K562 (cell line): ENCODE measurements around the gene PAQR7. TPM values are rescaled to one million over a fixed set of nuclear protein-coding genes. Genes with fewer than 3 reads are reported as not detected.

Experiments
- ATAC-seq: fragments of 200-7000 bp; cut with Tn5 transposase; 3 replicates; pipeline ENCODE4 v1.9.1; 2020; ENCODE audit warnings: moderate library complexity
- BruUV-seq: library from RNA; stranded (reverse); fragments of 400-500 nt; replicated peaks from 2 replicates; lab custom pipeline; 2021; lab: Mats Ljungman, UMichigan
- CTCF ChIA-PET: fragments of 300-600 bp; formaldehyde crosslinking; extraction: SDS; loops from one replicate; lab custom pipeline; 2021; ENCODE audit warnings: low intra/inter-chr PET ratio; lab: Yijun Ruan, JAX
- POLR2A ChIA-PET: fragments of 300-600, 350-650 bp; sonication (Branson Sonifier 250); formaldehyde crosslinking; extraction: SDS; loops from one replicate; lab custom pipeline; 2021; ENCODE audit warnings: antibody characterized with exemption, inconsistent platforms; lab: Yijun Ruan, JAX
- DNase-seq, 4 experiments: peaks; one replicate each; pipeline versions ENCODE4 v3.0.0 to v3.0.0-alpha.2; 2011 to 2018; ENCODE audit warnings: low spot score in 3 of 4, mixed read lengths in 3 of 4; ENCODE audit errors: extremely low read depth in 1 of 4
- FAIRE-seq: peaks from 2 replicates; lab custom pipeline; 2011; peaks lifted over from hg19 to GRCh38; lab: Jason Lieb, UNC
- H2AFZ ChIP-seq: 2 replicates; pipeline ENCODE4 v1.6.0; 2011; ENCODE audit warnings: low read depth, low read length, control low read depth, inconsistent platforms
- H3K27ac ChIP-seq: fragments of 200-600 bp; 3 replicates; pipeline ENCODE4 v1.8.0; 2011; ENCODE audit warnings: low read depth, mild to moderate bottlenecking, control low read depth, inconsistent platforms, low read length, moderate library complexity, mixed read lengths; ENCODE audit errors: extremely low read depth
- H3K27me3 ChIP-seq, 2 experiments: fragments of 300-600 bp in 1 of 2; 2 replicates in 1 of 2; 3 replicates in 1 of 2; pipeline versions ENCODE4 v1.6.0 to v1.8.0; 2011; ENCODE audit warnings: inconsistent platforms in 2 of 2, low read length in 2 of 2, mild to moderate bottlenecking in 1 of 2, mixed read lengths in 1 of 2, moderate library complexity in 1 of 2; ENCODE audit not compliant: control insufficient read depth in 2 of 2, insufficient read depth in 2 of 2
- H3K36me3 ChIP-seq: fragments of 300-600 bp; 3 replicates; pipeline ENCODE4 v1.8.0; 2011; ENCODE audit warnings: mild to moderate bottlenecking, low read length, inconsistent platforms; ENCODE audit not compliant: control insufficient read depth, insufficient read depth
- H3K4me1 ChIP-seq, 2 experiments: fragments of 200-600 bp in 1 of 2; replicated peaks in 1 of 2; 2 replicates in 1 of 2; 3 replicates in 1 of 2; pipeline versions ENCODE4 v1.5.1 to v1.8.0; 2011; ENCODE audit warnings: inconsistent platforms in 2 of 2, low read length in 2 of 2, mild to moderate bottlenecking in 1 of 2, mixed read lengths in 1 of 2, moderate library complexity in 1 of 2; ENCODE audit not compliant: control insufficient read depth in 2 of 2, insufficient read depth in 2 of 2
- H3K4me2 ChIP-seq: 2 replicates; pipeline ENCODE4 v1.6.1; 2011; ENCODE audit warnings: low read length, control low read depth, inconsistent platforms, mixed read lengths; ENCODE audit not compliant: insufficient read depth
- H3K4me3 ChIP-seq: fragments of 200-600 bp; sonication (generic), shearing (Covaris generic); 2 replicates; pipeline ENCODE4 v1.5.1; 2016; ENCODE audit warnings: control low read depth, inconsistent platforms
- H3K79me2 ChIP-seq: fragments of 200-600 bp; 3 replicates; pipeline ENCODE4 v1.8.0; 2011; ENCODE audit warnings: low read length, inconsistent platforms; ENCODE audit not compliant: control insufficient read depth, insufficient read depth
- H3K9ac ChIP-seq, 2 experiments: 2 replicates each; pipeline versions ENCODE4 v1.6.0 to v1.6.1; 2011; ENCODE audit warnings: low read depth in 2 of 2, low read length in 2 of 2, control low read depth in 1 of 2, inconsistent platforms in 1 of 2, mild to moderate bottlenecking in 1 of 2, mixed read lengths in 1 of 2; ENCODE audit not compliant: insufficient read depth in 1 of 2
- H3K9me1 ChIP-seq: one replicate; pipeline ENCODE4 v1.6.0; 2011; ENCODE audit warnings: inconsistent platforms, mild to moderate bottlenecking, low read length, moderate library complexity; ENCODE audit not compliant: control insufficient read depth, insufficient read depth
- H3K9me3 ChIP-seq: replicated peaks from 2 replicates; pipeline ENCODE4 v1.5.1; 2011; ENCODE audit warnings: low read depth, low read length, inconsistent platforms; ENCODE audit not compliant: control insufficient read depth, insufficient read depth
- H4K20me1 ChIP-seq: replicated peaks from 2 replicates; pipeline ENCODE4 v1.6.1; 2011; ENCODE audit warnings: low read length, inconsistent platforms, mixed read lengths; ENCODE audit not compliant: control insufficient read depth, insufficient read depth
- CBFA2T3 ChIP-seq: fragments of 450-650 bp; IDR thresholded peaks from 2 replicates; pipeline ENCODE4 v1.6.1; 2017
- CTBP1 ChIP-seq: fragments of 450-650 bp; IDR thresholded peaks from 2 replicates; pipeline ENCODE4 v1.6.1; 2016; ENCODE audit warnings: borderline replicate concordance
- DPF2 ChIP-seq: fragments of 450-650 bp; IDR thresholded peaks from 2 replicates; pipeline ENCODE4 v1.6.1; 2016
- ESRRA ChIP-seq: fragments of 450-650 bp; IDR thresholded peaks from 2 replicates; pipeline ENCODE4 v1.6.1; 2014; ENCODE audit warnings: low read depth, mild to moderate bottlenecking, moderate library complexity, borderline replicate concordance
- ETV5 ChIP-seq: sonication (generic); formaldehyde crosslinking; IDR thresholded peaks from 2 replicates; pipeline ENCODE4 v1.4.0; 2020; ENCODE audit warnings: low read depth, mild to moderate bottlenecking, missing genetic modification reagents
- FOXA3 ChIP-seq, 2 experiments: fragments of 450-650 bp in 1 of 2; sonication (generic) in 1 of 2; formaldehyde crosslinking; IDR thresholded peaks in 1 of 2; conservative IDR thresholded peaks in 1 of 2; 2 replicates each; pipeline versions ENCODE4 v1.4.0 to v1.8.0; 2020 to 2022; ENCODE audit warnings: mild to moderate bottlenecking in 2 of 2, missing genetic modification reagents in 1 of 2
- ID3 ChIP-seq, 2 experiments: fragments of 250-450 bp in 1 of 2; fragments of 450-650 bp in 1 of 2; sonication (Bioruptor Pico) in 1 of 2; IDR thresholded peaks; 2 replicates each; pipeline versions ENCODE4 v1.6.1 to v1.8.0; 2016 to 2021; ENCODE audit warnings: mild to moderate bottlenecking in 2 of 2, moderate library complexity in 2 of 2, missing compliant biosample characterization in 1 of 2, missing genetic modification characterization in 1 of 2
- NBN ChIP-seq: fragments of 450-650 bp; IDR thresholded peaks from 2 replicates; pipeline ENCODE4 v1.6.1; 2016; ENCODE audit warnings: low read depth, mild to moderate bottlenecking
- NR2C1 ChIP-seq, 2 experiments: fragments of 450-650 bp; IDR thresholded peaks; 2 replicates each; pipeline ENCODE4 v1.6.1; 2017; ENCODE audit warnings: mild to moderate bottlenecking in 2 of 2, antibody characterized with exemption in 1 of 2, inconsistent platforms in 1 of 2, missing compliant biosample characterization in 1 of 2, missing genetic modification characterization in 1 of 2
- NR2C2 ChIP-seq, 2 experiments: fragments of 200-800 bp in 1 of 2; sonication (Bioruptor generic) in 1 of 2; sonication (generic) in 1 of 2; formaldehyde crosslinking in 1 of 2; IDR thresholded peaks; 2 replicates each; pipeline versions ENCODE4 v1.6.1 to v1.8.0; 2016 to 2022; ENCODE audit warnings: mild to moderate bottlenecking in 1 of 2, missing compliant biosample characterization in 1 of 2, missing genetic modification characterization in 1 of 2, missing genetic modification reagents in 1 of 2
- PYGO2 ChIP-seq: fragments of 450-650 bp; IDR thresholded peaks from 2 replicates; pipeline ENCODE4 v1.6.1; 2016; ENCODE audit warnings: mild to moderate bottlenecking, missing genetic modification characterization, moderate library complexity, missing compliant biosample characterization
- RAD51 ChIP-seq: fragments of 450-650 bp; IDR thresholded peaks from 2 replicates; pipeline ENCODE4 v1.7.1; 2016; ENCODE audit warnings: low read depth, mild to moderate bottlenecking, borderline replicate concordance
- RBM25 ChIP-seq: fragments of 200-400 bp; formaldehyde crosslinking; IDR thresholded peaks from 2 replicates; pipeline ENCODE4 v1.6.1; 2018; ENCODE audit warnings: low read length, low read depth, moderate library complexity; ENCODE audit not compliant: severe bottlenecking
- ZBTB2 ChIP-seq: fragments of 450-650 bp; IDR thresholded peaks from 2 replicates; pipeline ENCODE4 v1.6.1; 2016; ENCODE audit warnings: antibody characterized with exemption
- ZEB2 ChIP-seq: fragments of 450-650 bp; IDR thresholded peaks from 2 replicates; pipeline ENCODE4 v1.6.1; 2016
- ZNF740 ChIP-seq, 3 experiments: fragments of 200-800 bp in 1 of 3; sonication (Bioruptor generic) in 1 of 3; sonication (generic) in 1 of 3; formaldehyde crosslinking in 1 of 3; IDR thresholded peaks; 2 replicates each; pipeline versions ENCODE4 v1.6.1 to v1.8.0; 2016 to 2022; ENCODE audit warnings: mild to moderate bottlenecking in 2 of 3, missing compliant biosample characterization in 2 of 3, missing genetic modification characterization in 2 of 3, missing genetic modification reagents in 1 of 3
- WGBS: fragments of 100-300 bp; shearing (Covaris generic); methylation state at CpG from one replicate; pipeline ENCODE4 v1.1.6; 2016; ENCODE audit warnings: low coverage, mixed read lengths; ENCODE audit not compliant: insufficient coverage; ENCODE audit errors: missing lambda C conversion rate; 5-methylcytosine and 5-hydroxymethylcytosine counted together
- in situ Hi-C: fragments of 300-500 bp; cut with MboI; formaldehyde crosslinking; loops from 4 replicates; pipeline ENCODE4 v1.15.0; 2018; ENCODE audit warnings: inconsistent platforms, mixed read lengths
- intact Hi-C: fragments of 100-400 bp; cut with micrococcal nuclease; formaldehyde crosslinking; loops from 2 replicates; pipeline ENCODE4 v1.14.2; 2022
- polyA plus RNA-seq, 8 experiments: library from polyadenylated mRNA; depleted of rRNA in 4 of 8; stranded (reverse) in 5 of 8; unstranded in 3 of 8; fragments of >200 nt; fragmentation: Nextera tagmentation in 2 of 8; fragmentation: Illumina TruSeq in 1 of 8; extraction: Ambion mirVana in 2 of 8; extraction: Trizol in 1 of 8; gene quantifications; 2 replicates each; pipeline versions ENCODE4 v1.2.1 to v1.2.3, GENCODE V29; 2011 to 2014; ENCODE audit warnings: inconsistent platforms in 1 of 8, missing spikeins in 1 of 8
- total RNA-seq, 7 experiments: library from RNA; depleted of rRNA in 6 of 7; stranded (reverse); fragments of >200 nt in 6 of 7; fragmentation: Illumina TruSeq in 2 of 7; extraction: Trizol in 2 of 7; gene quantifications; 2 replicates each; pipeline versions ENCODE4 v1.2.1 to v1.2.3, GENCODE V29; 2011 to 2021; ENCODE audit warnings: low replicate concordance in 1 of 7

The PAQR7 gene
- total and polyA plus RNA-seq, 9 of the 15 experiments (the other 6 are each of a cell fraction or from before 2014, with no cell fraction given) = 1.1 to 5.2 (median 2.6) TPM

- H3K4me2 ChIP-seq = peak overlapping the region; percentile 43
- intact Hi-C loops (no loop called here), in situ Hi-C loops (loop anchor here (5.0 kb wide), 1 partner anchor 68 kb away; no protein-coding TSS in a partner anchor)
- no peak for FAIRE-seq
- no peaks in the 10 kb centered on the region for H3K27me3 ChIP-seq
- H3K36me3 ChIP-seq = peaks cover 18% of the 10 kb centered on the region; the same call in 2 of the 3 replicates
- CTCF ChIA-PET = interaction anchor here (1.8 kb wide), 1 partner anchor 53 kb away, joined by 6 read pairs; no protein-coding TSS in a partner anchor
- ATAC-seq = peak; percentile 6; the same call in 2 of the 3 replicates
- no peak overlapping the region for H3K4me3 ChIP-seq
- no peak overlapping the region for H3K27ac ChIP-seq
- H3K9ac ChIP-seq = peak overlapping the region in 1 of 2 experiments; percentile 74; a peak in 1 of 4 replicates
- no peaks in the 10 kb centered on the region for H3K9me3 ChIP-seq
- H3K4me1 ChIP-seq = peaks cover 25 to 30% of the 10 kb centered on the region in 2 experiments
- H3K79me2 ChIP-seq = no peaks in the 10 kb centered on the region
- peaks cover under 1% of the 10 kb centered on the region; the same call in 1 of the 2 replicates for H4K20me1 ChIP-seq
- DNase-seq = peak in 1 of 4 experiments; percentile 13
- WGBS = 39% methylated on average over 10 of the region's 10 CpGs
- BruUV-seq = no TSS peak
- 0 out of 2 replicates have a peak overlapping the region, but pooled peaks have one; percentile 4 for H2AFZ ChIP-seq
- H3K9me1 ChIP-seq = no peaks in the 10 kb centered on the region
- POLR2A ChIA-PET = interaction anchor here (0.6 to 3.7 kb wide), 5 partner anchors 12 to 1328 kb away, joined by 3 to 22 read pairs (median 3); partner anchors contain the start of gene PAFAH2
- TF ChIP-seq RBM25 = peak; percentile 58
- TF ChIP-seq ZBTB2 = 0 out of 2 replicates have a peak, but pooled peaks have one; percentile 30
- TF ChIP-seq RAD51 = no peak
- TF ChIP-seq NR2C2 (CRISPR knock-in tag; IDR thresholded peaks at IDR 0.05) = 0 out of 2 replicates have a peak, but pooled peaks have one; percentile 19
- TF ChIP-seq NR2C2 (tag; IDR thresholded peaks at IDR 0.05) = peak; percentile 50; the same call in 1 of the 2 replicates
- no peak for TF ChIP-seq NBN
- TF ChIP-seq ESRRA = 0 out of 2 replicates have a peak, but pooled peaks have one; percentile 22
- TF ChIP-seq ID3 (CRISPR knock-in tag; IDR thresholded peaks at IDR 0.05) = no peak
- TF ChIP-seq ID3 (tag; IDR thresholded peaks at IDR 0.05) = peak; percentile 73; the same call in 1 of the 2 replicates
- peak; percentile 96 to 99 for TF ChIP-seq FOXA3 (CRISPR knock-in tag; conservative IDR thresholded peaks at IDR 0.05 in 1 of 2, IDR thresholded peaks at IDR 0.05 in 1 of 2)
- TF ChIP-seq ZEB2 = peak; percentile 34; the same call in 1 of the 2 replicates
- TF ChIP-seq PYGO2 (tag) = no peak
- TF ChIP-seq CBFA2T3 = peak; percentile 71
- TF ChIP-seq ZNF740 (CRISPR knock-in tag; IDR thresholded peaks at IDR 0.05) = no peak
- TF ChIP-seq ZNF740 (tag; IDR thresholded peaks at IDR 0.05) = 0 out of 4 replicates have a peak, but pooled peaks of 1 of the 2 experiments have one; percentile 25
- TF ChIP-seq CTBP1 = 0 out of 2 replicates have a peak, but pooled peaks have one; percentile 35
- TF ChIP-seq ETV5 = peak; percentile 43; the same call in 1 of the 2 replicates
- peak; percentile 30; the same call in 1 of the 2 replicates for TF ChIP-seq DPF2
- TF ChIP-seq NR2C1 (IDR thresholded peaks at IDR 0.05) = peak; percentile 68
- no peak for TF ChIP-seq NR2C1 (tag; IDR thresholded peaks at IDR 0.05)
Observed at GRCh38 chr1:25890239-25891034, 14.9 kb upstream of the PAQR7 start.
